HG03139 (cell line): ENCODE data around the gene PTPN1.

ENCODE experiments used
- ATAC-seq: cut with Tn5 transposase; IDR thresholded peaks from one replicate; pipeline ENCODE4 v1.9.1; 2021; ENCODE audit not compliant: unreplicated experiment

PTPN1 gene

GRCh38 chr20:50572938-50573777 is 63.0 kb downstream of the PTPN1 start:
- no peak for ATAC-seq

GRCh38 chr20:50574108-50574507 is 63.9 kb downstream of the PTPN1 start:
- no peak for ATAC-seq

DNA sequence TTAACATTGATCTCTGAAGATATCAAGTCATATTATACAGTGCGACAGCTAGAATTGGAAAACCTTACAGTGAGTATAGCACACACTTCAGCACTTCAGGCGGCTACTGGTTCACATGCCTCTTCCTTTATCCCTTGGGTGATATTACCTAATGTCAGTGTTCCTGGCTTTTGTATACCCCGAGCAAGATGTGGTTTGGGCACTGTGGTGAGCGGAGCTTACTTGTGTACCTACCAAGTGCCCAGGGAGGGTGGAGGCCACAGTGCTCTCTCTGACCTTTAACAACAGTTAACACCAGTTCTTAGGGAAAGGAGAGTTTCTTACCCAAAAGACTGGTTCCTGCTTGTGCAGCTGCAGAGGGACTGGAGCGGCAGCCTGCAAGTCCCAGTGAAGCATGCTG is 64.4 kb downstream of the PTPN1 start:
- no peak for ATAC-seq

GRCh38 chr20:50575865-50576720 is 65.9 kb downstream of the PTPN1 start:
- no peak for ATAC-seq

- ATAC-seq: no peak
These were observed 67.2 kb downstream of the PTPN1 start for GRCh38 chr20:50577175-50578018.

DNA sequence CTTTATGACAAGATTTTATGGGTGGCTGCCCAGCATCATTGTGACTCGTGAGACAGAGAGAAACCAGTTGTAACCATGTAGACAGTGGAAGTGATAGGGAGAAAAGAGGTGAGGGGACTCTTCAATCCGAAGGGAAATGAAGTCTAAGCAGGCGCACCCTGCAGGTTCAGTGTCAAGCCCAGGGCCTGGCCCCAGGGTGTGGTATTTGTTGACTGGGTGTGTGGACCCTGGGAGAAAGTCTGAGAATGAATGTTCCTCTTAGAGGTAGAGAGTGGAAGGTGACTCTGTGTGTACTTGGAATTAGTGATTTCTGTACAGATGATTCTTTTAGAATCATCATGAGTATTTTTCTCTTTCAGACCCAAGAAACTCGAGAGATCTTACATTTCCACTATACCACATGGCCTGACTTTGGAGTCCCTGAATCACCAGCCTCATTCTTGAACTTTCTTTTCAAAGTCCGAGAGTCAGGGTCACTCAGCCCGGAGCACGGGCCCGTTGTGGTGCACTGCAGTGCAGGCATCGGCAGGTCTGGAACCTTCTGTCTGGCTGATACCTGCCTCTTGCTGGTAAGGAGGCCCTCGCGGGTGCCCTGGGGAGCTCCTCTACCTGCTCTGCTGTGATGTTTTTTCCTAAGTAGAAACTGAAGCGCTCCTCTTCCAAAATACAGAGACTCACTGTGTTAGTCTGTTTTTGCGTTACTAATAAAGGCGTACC is 68.0 kb downstream of the PTPN1 start:
- no peak for ATAC-seq

DNA sequence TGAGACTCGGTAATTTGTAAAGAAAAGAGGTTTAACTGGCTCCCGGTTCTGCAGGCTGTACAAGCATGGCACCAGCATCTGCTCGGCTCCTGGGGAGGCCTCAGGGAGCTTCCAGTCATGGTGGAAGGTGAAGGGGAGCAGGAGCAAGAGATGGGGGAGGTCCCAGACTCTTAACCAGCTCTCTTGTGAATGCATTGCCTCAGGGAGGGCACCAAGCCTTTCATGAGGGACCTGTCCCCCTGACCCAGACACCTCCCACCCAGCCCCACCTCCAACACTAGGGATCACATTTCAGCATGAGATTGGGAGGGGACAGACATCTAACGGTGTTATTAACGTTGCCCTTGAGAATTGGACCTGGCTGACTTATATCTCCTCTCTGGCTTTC is 68.6 kb downstream of the PTPN1 start:
- ATAC-seq: no peak

GRCh38 chr20:50579511-50579910 is 69.3 kb downstream of the PTPN1 start:
- ATAC-seq: no peak

DNA sequence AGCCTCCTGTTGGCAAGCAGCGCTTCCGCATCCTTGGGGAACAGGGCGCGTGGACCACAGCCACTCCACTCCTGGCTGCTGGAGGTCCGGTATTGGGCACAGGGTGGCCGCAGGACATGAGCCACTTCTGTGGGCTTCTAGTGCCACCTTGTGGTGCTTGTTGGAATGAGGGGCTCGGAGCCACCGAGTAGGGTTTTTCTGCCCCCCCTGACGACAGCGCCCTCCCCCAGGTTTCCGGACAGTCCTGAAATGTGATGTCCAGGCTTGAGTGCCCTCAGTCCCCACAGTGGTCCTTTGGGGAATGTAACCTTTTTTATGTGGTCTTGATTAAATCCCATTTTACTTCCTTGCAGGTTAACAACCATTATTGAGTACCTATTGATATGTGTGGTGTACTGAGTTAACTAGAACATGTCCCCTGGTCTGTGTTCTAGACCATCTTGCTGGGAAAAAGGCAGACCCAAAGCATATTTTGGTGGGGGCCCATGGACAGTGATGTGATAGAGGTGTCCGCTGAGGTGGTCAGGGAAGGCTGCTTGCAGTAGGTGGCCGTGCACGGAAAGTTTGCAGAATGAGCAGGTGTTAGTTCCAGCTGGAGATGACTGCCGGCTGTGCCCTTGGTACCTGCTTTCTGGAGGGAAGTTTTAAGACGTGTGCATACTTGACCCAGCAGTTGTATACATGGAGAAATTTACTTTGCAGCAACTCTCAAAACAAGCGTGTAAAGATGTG is 70.0 kb downstream of the PTPN1 start:
- ATAC-seq: no peak

- ATAC-seq: no peak
These were observed 70.8 kb downstream of the PTPN1 start for GRCh38 chr20:50580842-50581544.

DNA sequence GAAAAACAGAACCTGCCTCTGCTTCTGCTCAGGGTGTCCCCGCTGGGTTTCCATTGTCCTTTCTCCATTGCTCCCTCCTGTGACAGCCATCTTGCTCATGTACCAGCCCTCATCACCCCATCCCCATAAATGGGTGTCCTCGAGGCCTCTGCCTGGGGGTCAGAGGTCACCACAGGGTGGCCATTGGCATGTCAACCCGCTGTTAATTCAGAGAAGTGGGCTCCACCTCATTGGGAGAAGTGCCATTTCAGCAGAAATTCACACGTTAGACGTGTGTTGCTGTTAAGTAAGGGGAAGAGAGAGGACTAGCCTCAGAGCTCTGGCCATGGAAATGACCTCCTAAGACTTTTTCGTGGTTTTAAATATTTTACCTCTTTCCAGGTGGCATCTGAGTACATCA is 71.9 kb downstream of the PTPN1 start:
- ATAC-seq: no peak

GRCh38 chr20:50582591-50583234 is 72.5 kb downstream of the PTPN1 start:
- no peak for ATAC-seq

DNA sequence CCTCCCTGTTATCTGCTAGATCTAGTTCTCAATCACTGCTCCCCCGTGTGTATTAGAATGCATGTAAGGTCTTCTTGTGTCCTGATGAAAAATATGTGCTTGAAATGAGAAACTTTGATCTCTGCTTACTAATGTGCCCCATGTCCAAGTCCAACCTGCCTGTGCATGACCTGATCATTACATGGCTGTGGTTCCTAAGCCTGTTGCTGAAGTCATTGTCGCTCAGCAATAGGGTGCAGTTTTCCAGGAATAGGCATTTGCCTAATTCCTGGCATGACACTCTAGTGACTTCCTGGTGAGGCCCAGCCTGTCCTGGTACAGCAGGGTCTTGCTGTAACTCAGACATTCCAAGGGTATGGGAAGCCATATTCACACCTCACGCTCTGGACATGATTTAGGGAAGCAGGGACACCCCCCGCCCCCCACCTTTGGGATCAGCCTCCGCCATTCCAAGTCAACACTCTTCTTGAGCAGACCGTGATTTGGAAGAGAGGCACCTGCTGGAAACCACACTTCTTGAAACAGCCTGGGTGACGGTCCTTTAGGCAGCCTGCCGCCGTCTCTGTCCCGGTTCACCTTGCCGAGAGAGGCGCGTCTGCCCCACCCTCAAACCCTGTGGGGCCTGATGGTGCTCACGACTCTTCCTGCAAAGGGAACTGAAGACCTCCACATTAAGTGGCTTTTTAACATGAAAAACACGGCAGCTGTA is 73.4 kb downstream of the PTPN1 start:
- no peak for ATAC-seq

DNA sequence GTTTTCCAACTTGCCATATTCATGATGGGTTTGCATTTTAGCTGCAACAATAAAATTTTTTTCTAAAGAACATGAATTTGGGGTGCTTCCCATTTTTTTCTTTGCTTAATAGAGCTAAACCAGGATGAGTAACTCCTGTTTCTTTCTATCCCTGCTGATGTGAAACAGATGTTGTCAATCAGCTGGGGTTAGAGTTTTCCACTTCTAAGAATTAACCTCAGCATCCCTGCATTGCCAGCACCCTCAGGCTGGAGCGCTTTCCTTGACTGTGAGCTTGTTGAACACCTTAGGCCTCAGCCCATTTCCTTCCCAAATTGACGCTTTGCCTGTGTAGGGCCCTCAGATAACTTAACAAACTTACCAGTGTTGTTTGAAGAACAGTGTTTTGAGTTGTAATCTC is 74.5 kb downstream of the PTPN1 start:
- no peak for ATAC-seq

DNA sequence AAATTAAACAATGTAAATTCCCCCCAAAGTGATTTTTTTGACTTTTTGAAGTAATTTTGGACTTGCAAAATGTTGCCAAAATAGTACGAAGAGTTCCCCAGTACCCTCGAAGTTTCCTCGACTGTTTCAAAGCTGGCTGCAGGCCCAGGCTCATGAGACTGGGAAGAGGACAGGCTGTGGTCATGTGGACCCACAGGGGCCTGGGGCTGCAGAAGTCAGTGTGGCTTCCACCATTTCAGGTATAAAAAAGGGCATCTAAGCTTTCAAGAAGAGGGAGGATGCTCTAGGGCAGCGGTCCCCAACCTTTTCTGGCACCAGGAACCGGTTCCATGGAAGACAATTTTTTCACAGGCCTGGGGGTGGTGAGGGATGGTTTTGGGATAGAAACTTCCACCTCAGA is 75.0 kb downstream of the PTPN1 start:
- ATAC-seq: no peak

- ATAC-seq: no peak
These were observed 75.5 kb downstream of the PTPN1 start for GRCh38 chr20:50585678-50586077.

DNA sequence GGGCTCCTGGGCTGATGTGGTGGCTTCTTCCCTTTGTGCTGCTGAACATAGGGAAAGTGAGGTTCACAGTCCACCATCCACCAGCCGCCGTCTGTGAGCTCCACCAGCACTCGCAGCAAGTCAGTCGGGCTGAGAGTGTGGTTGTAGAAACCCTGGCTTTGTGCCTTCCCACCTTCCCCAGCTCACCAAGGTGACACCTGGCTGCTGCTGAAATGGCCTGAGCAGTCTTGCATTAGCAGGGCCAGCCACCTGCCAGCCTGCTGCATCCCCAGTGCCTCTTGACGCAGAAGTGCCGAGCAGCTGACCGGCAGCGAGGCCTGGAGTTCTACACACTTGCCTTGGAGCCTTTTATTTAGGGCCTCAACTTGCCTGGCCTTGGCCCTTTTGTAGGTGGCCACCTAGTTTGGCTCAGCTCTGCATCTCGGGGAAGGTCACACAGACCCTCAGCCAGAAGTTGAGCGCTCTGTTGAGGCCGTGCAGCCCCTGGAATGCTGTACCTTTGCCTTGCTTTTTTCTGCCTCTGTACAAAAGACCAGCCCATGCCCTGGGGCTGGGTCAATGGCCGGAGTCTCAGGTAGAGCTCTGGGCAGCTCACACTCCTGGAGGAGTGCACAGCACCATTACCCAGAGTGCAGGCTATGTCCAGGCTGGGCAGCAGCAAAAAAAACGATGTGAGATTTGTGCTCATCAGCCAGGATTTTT is 76.5 kb downstream of the PTPN1 start:
- no peak for ATAC-seq
